OCI-LY7 (cell line): Measurements from ENCODE around the gene NPFF.

Experiments used
- CTCF ChIP-seq: fragments of 200-600 bp; sonication (generic); conservative IDR thresholded peaks from 2 replicates; pipeline ENCODE4 v1.5.1; 2014; ENCODE audit warnings: mild to moderate bottlenecking, antibody characterized with exemption, low read length, moderate library complexity, mixed read lengths
- EZH2phosphoT487 ChIP-seq: fragments of 200-600 bp; sonication (generic); IDR thresholded peaks from 2 replicates; pipeline ENCODE4 v1.6.1; 2018; ENCODE audit warnings: low read depth, borderline replicate concordance, mild to moderate bottlenecking, mixed run types, antibody characterized with exemption, low read length, moderate library complexity, mixed read lengths

- TF ChIP-seq CTCF: no peak
- TF ChIP-seq EZH2phosphoT487: no peak
Observed at GRCh38 chr12:53467082-53467481, 40.2 kb downstream of the NPFF start.
